Measurements from ENCODE around the gene EPB41L3. TPM values are rescaled to one million over a fixed set of nuclear protein-coding genes. Genes with fewer than 3 reads are reported as not detected.

EPB41L3 gene
- polyA plus RNA-seq, 3 donors, result 25.2 to 56.6 (median 51.3) TPM

- Histone ChIP-seq H3K79me2 (ENCODE audit: insufficient read depth, low read length) (no peaks in the 10 kb centered on the region), H3K4me2 (replicated peaks; ENCODE audit: extremely low read depth, low read length, poor library complexity, severe bottlenecking) (no peak overlapping the region), H3K9me3 (replicated peaks in 1 of 2; ENCODE audit: control insufficient read depth in 1 of 2, insufficient read depth in 1 of 2, low read length in 2 of 2) (no peaks in the 10 kb centered on the region), H3K27ac (ENCODE audit: low read depth in 1 of 2, low read length in 2 of 2) (no peak overlapping the region), H2AFZ (ENCODE audit: insufficient read depth, low read depth, low read length, poor library complexity, severe bottlenecking) (no peak overlapping the region), H3K36me3 (replicated peaks in 1 of 2; ENCODE audit: control insufficient read depth in 1 of 2, insufficient read depth in 2 of 2, low read length in 2 of 2) (peaks cover 0 to 25% of the 10 kb centered on the region in 2 donors), H3K4me1 (ENCODE audit: control insufficient read depth in 1 of 2, insufficient read depth in 2 of 2, low read length in 2 of 2) (peaks cover 42 to 45% of the 10 kb centered on the region in 2 donors), H4K20me1 (ENCODE audit: insufficient read depth, low read length) (no peaks in the 10 kb centered on the region), H3K27me3 (ENCODE audit: control insufficient read depth in 2 of 2, insufficient read depth in 2 of 2, low read length in 2 of 2) (no peaks in the 10 kb centered on the region), H3K9ac (ENCODE audit: insufficient read depth, low read length, poor library complexity, severe bottlenecking) (no peak overlapping the region), H3K4me3 (replicated peaks in 1 of 3; ENCODE audit: low read depth in 2 of 3, low read length in 3 of 3) (no peak overlapping the region)
- intact Hi-C loops (cut with micrococcal nuclease), result loop anchor here (10.0 kb wide), 1 partner anchor 46 kb away; no protein-coding TSS in a partner anchor
- H3K4me1 Mint-ChIP-seq, result peaks cover 41% of the 10 kb centered on the region
- no peak for DNase-seq
- H3K27ac Mint-ChIP-seq, result peak overlapping the region in 1 of 7 donors; percentile 50
- TF ChIP-seq, protein P1, sequence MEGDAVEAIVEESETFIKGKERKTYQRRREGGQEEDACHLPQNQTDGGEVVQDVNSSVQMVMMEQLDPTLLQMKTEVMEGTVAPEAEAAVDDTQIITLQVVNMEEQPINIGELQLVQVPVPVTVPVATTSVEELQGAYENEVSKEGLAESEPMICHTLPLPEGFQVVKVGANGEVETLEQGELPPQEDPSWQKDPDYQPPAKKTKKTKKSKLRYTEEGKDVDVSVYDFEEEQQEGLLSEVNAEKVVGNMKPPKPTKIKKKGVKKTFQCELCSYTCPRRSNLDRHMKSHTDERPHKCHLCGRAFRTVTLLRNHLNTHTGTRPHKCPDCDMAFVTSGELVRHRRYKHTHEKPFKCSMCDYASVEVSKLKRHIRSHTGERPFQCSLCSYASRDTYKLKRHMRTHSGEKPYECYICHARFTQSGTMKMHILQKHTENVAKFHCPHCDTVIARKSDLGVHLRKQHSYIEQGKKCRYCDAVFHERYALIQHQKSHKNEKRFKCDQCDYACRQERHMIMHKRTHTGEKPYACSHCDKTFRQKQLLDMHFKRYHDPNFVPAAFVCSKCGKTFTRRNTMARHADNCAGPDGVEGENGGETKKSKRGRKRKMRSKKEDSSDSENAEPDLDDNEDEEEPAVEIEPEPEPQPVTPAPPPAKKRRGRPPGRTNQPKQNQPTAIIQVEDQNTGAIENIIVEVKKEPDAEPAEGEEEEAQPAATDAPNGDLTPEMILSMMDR (IDR thresholded peaks at IDR 0.05), result no peak
- H3K36me3 Mint-ChIP-seq, result peaks cover 14 to 25% of the 10 kb centered on the region in 2 donors
- peaks cover 0 to 2% (median 0%) of the 10 kb centered on the region in 3 donors for H3K27me3 Mint-ChIP-seq (ENCODE audit: low read depth in 3 of 3)
- no peaks in the 10 kb centered on the region for H3K9me3 Mint-ChIP-seq
- no peak overlapping the region for H3K4me3 Mint-ChIP-seq
- WGBS (ENCODE audit: insufficient coverage), result 92% methylated on average over 4 of the region's 9 CpGs
Observed at GRCh38 chr18:5468394-5468793, 75.4 kb downstream of the EPB41L3 start.

- WGBS (ENCODE audit: insufficient coverage), result 94% methylated on average over 6 of the region's 6 CpGs
- no peaks in the 10 kb centered on the region for H3K9me3 ChIP-seq (replicated peaks in 1 of 2; ENCODE audit: control insufficient read depth in 1 of 2, insufficient read depth in 1 of 2, low read length in 2 of 2)
Observed at GRCh38 chr18:5467671-5468070, 76.1 kb downstream of the EPB41L3 start.

More at GRCh38 chr18:5467671-5468070, 76.1 kb downstream of the EPB41L3 start:
- Histone ChIP-seq H3K4me1 (ENCODE audit: control insufficient read depth in 1 of 2, insufficient read depth in 2 of 2, low read length in 2 of 2) (peaks cover 49 to 52% of the 10 kb centered on the region in 2 donors), H3K27ac (ENCODE audit: low read depth in 1 of 2, low read length in 2 of 2) (peak overlapping the region; percentile 8 to 96), H3K9ac (ENCODE audit: insufficient read depth, low read length, poor library complexity, severe bottlenecking) (no peak overlapping the region), H2AFZ (ENCODE audit: insufficient read depth, low read depth, low read length, poor library complexity, severe bottlenecking) (no peak overlapping the region), H3K27me3 (ENCODE audit: control insufficient read depth in 2 of 2, insufficient read depth in 2 of 2, low read length in 2 of 2) (no peaks in the 10 kb centered on the region), H3K36me3 (replicated peaks in 1 of 2; ENCODE audit: control insufficient read depth in 1 of 2, insufficient read depth in 2 of 2, low read length in 2 of 2) (peaks cover 0 to 18% of the 10 kb centered on the region in 2 donors), H3K4me2 (replicated peaks; ENCODE audit: extremely low read depth, low read length, poor library complexity, severe bottlenecking) (no peak overlapping the region), H3K79me2 (ENCODE audit: insufficient read depth, low read length) (no peaks in the 10 kb centered on the region), H4K20me1 (ENCODE audit: insufficient read depth, low read length) (no peaks in the 10 kb centered on the region), H3K4me3 (replicated peaks in 1 of 3; ENCODE audit: low read depth in 2 of 3, low read length in 3 of 3) (no peak overlapping the region)
- no peak for DNase-seq
- Mint-ChIP-seq H3K27me3 (ENCODE audit: low read depth in 3 of 3) (peaks cover 0 to 3% (median 2%) of the 10 kb centered on the region in 3 donors), H3K27ac (peak overlapping the region in 3 of 7 donors; percentile 19 to 92 (median 82)), H3K36me3 (peaks cover 17 to 21% of the 10 kb centered on the region in 2 donors), H3K4me1 (peaks cover 48% of the 10 kb centered on the region), H3K9me3 (no peaks in the 10 kb centered on the region), H3K4me3 (no peak overlapping the region)
- intact Hi-C loops (cut with micrococcal nuclease), result loop anchor here (10.0 kb wide), 1 partner anchor 47 kb away; no protein-coding TSS in a partner anchor
- TF ChIP-seq, protein P1 (IDR thresholded peaks at IDR 0.05), result no peak
